Measurements from ENCODE around the gene BDH1. TPM values are rescaled to one million over a fixed set of nuclear protein-coding genes. Genes with fewer than 3 reads are reported as not detected.

BDH1 gene
- total and polyA plus RNA-seq, 2 of the 8 experiments (the other 6 are each of a cell fraction or from before 2014, with no cell fraction given) = 27.2 to 28.1 TPM

DNA sequence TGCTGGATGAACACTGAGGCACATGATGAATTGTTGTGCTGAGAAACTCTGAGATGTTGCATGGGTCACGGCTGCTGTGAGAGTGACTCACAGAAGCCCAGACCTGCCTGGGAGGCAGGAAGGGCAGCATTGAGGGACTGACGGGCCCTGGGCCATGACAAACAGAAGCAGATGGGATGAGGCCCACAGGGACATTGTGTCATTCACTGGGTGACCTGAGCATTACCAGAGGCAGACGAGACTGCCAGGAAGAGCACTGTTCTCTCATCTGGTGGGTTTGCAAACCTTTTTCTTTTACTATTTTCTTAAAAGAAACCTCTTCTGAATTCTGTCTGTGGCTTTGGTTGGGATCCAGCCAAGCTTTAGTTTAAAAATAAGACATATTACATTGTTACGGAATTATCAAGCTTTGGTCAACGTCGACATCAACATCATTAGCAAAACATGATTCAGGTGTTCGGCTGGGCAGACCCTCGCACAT is 67.8 kb downstream of the BDH1 start:
- ChIA-PET POLR2A (ENCODE audit: partially characterized antibody) (no interaction called here), CTCF (ENCODE audit: partially characterized antibody) (interaction anchor here (0.9 to 4.0 kb wide), 5 partner anchors 10 to 60 kb away, joined by 3 to 24 read pairs (median 3); no protein-coding TSS in a partner anchor)
- no peak overlapping the region for H3K23ac ChIP-seq (ENCODE audit: insufficient read length)
- TF ChIP-seq SIRT6 (IDR thresholded peaks at IDR 0.05; ENCODE audit: low read length) (no peak), EP300 (IDR thresholded peaks at IDR 0.05; ENCODE audit: borderline replicate concordance in 1 of 2, low read depth in 2 of 2, low read length in 2 of 2) (no peak)

More for the DNA sequence above, 67.8 kb downstream of the BDH1 start:
- Histone ChIP-seq H3K4me1 (replicated peaks in 1 of 4; ENCODE audit: control insufficient read depth in 3 of 4, insufficient read depth in 4 of 4, low read length in 3 of 4) (peaks cover 0 to 6% (median 2%) of the 10 kb centered on the region in 4 experiments; a peak in 4 of 7 replicates), H3K79me1 (ENCODE audit: low read depth, low read length) (no peaks in the 10 kb centered on the region), H4K8ac (ENCODE audit: extremely low read depth, insufficient read depth, low read length) (no peak overlapping the region; the same call in 1 of the 2 replicates), H3K4me3 (ENCODE audit: extremely low read depth in 1 of 4, insufficient read depth in 2 of 4, low read depth in 3 of 4, low read length in 4 of 4) (no peak overlapping the region), H2AFZ (ENCODE audit: low read length) (no peak overlapping the region; the same call in 1 of the 2 replicates), H3K79me2 (ENCODE audit: control insufficient read depth in 1 of 2, insufficient read depth in 2 of 2, low read length in 2 of 2) (no peaks in the 10 kb centered on the region), H3K27ac (ENCODE audit: low read depth, low read length) (no peak overlapping the region), H2AK5ac (ENCODE audit: low read depth, low read length) (no peak overlapping the region), H2BK12ac (ENCODE audit: low read depth, low read length) (no peak overlapping the region), H3K4ac (replicated peaks; ENCODE audit: insufficient read length, low read depth, low read length) (no peak overlapping the region), H3K14ac (ENCODE audit: insufficient read length) (no peak overlapping the region), H3K27me3 (replicated peaks in 1 of 4; ENCODE audit: control insufficient read depth in 3 of 4, extremely low read depth in 1 of 4, insufficient read depth in 3 of 4, low read length in 3 of 4) (no peaks in the 10 kb centered on the region), H3K4me2 (ENCODE audit: insufficient read depth in 1 of 2, low read depth in 2 of 2, low read length in 2 of 2) (no peak overlapping the region), H3K18ac (ENCODE audit: extremely low read depth, low read length) (no peak overlapping the region), H4K20me1 (replicated peaks in 1 of 2; ENCODE audit: control insufficient read depth in 1 of 2, insufficient read depth in 2 of 2, low read length in 2 of 2) (no peaks in the 10 kb centered on the region), H4K91ac (replicated peaks; ENCODE audit: insufficient read length, low read length) (no peak overlapping the region), H2BK15ac (ENCODE audit: low read length) (no peak overlapping the region), H4K5ac (ENCODE audit: insufficient read length, low read depth, low read length) (no peak overlapping the region), H3K56ac (replicated peaks; ENCODE audit: insufficient read length, low read depth, low read length) (no peak overlapping the region), H2BK120ac (replicated peaks; ENCODE audit: low read depth, low read length) (no peak overlapping the region), H3K36me3 (ENCODE audit: control insufficient read depth in 2 of 4, insufficient read depth in 4 of 4, low read length in 3 of 4) (no peaks in the 10 kb centered on the region), H2BK20ac (ENCODE audit: low read length) (no peak overlapping the region), H3K9ac (replicated peaks in 1 of 4; ENCODE audit: extremely low read depth in 1 of 4, low read depth in 3 of 4, low read length in 3 of 4) (no peak overlapping the region), H2BK5ac (ENCODE audit: low read depth, low read length) (no peak overlapping the region), H3K9me3 (ENCODE audit: insufficient read depth in 2 of 2, low read depth in 1 of 2, low read length in 1 of 2) (no peaks in the 10 kb centered on the region), H3K23me2 (ENCODE audit: low read depth, low read length) (no peaks in the 10 kb centered on the region)
- no peak for DNase-seq (ENCODE audit: low read depth in 1 of 2, low spot score in 2 of 2)
- FAIRE-seq = no peak
- WGBS, 2 experiments (ENCODE audit: extremely low coverage in 1 of 2, insufficient coverage in 1 of 2, insufficient read length in 1 of 2, insufficient replicate concordance in 2 of 2, low coverage in 1 of 2, low lambda C conversion rate in 2 of 2, missing lambda C conversion rate in 1 of 2) = 95% methylated on average over 8 of the region's 8 CpGs; no CpG with 5 or more reads in 1 of the 2 experiments
